ENCODE results near the gene CHD8.
"Not testable (repeated sequence)": the region's sequence is repeated elsewhere in the genome, so short reads cannot be mapped to it uniquely, and the experiment has no call there.

CHD8 gene

DNA sequence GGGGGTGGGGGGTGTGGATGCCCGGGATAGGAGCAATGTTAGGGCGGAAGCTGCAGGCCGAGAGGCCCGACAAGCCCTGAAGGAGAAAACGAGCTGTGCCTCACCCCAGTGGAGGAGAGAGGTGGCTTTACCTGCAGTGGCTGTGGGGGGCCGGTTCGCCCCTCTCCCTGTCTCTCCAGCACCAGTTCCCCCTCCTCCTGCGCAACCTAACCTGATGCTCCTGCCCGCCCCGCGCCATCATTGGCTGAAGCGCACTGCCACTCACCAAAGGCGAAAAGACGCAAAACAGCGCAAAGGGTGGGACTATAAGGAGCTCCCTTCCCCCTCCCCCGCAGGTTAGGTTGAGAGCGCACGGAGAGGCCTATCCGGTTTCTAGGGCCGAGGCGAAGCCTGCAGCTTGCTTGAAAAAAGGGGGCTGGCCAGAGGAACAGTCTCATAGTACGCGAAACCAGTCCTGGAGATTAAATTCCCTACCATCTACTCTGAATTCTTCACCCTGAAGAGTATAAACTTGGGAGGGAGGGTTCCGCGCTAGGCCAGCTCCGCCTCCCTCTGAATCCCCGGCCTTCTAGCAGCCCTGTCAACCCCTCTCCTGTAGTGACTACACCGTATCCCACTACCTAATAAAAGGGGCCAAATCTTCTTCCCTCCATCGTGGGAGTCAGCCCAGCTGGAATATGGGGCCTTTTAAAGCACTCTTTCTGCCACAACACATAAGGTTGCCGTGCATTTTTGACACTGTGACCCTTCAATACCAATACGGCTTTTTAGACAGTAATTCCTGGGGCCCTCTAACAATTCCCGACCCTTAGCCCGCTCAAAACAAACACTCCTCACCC is 18.6 kb downstream of the CHD8 start:
- DNase-seq = peak; percentile 100

DNA sequence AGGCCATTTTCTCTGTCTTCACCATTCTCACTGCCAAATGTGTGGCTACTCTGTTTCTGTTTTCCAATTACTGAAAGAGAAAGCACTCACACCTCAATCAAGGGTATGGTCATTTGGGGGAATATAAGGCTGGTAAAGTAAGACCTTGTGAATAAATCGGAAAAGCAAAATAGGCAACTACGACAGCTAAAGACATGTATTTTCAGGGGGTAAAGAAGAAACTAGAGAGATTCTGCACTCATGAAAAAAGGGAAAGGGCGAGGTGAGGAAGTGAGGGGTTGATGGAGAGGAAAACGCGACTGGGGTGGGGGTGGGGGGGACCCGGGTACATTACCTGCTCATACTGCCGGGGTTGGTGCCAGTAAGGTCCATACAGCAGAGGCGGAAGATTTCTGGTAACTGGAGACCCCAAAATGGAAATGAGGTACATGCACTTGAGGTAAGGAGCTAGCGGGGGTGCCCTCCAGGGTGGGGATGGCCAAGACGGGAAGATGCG is 19.3 kb downstream of the CHD8 start:
- DNase-seq = no peak

DNA sequence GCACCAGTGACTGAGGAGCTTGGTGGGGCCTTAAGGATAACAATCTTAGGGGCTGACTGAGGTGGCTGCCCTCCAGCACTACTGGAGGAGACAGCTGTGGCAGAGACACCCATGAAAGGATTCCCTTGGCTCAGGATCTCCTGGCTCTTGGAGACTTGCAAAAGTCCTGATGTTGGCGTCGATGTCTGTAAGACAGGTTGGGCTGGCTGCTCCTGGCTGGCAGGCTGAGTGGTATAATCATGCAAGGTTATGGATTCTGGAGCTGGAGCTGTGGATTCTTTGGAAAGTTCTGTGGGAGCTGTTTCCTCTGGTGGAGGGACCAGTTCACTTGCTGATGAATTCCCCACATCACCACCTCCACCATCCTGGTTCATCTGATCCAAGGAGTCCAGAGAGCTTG is 24.8 kb downstream of the CHD8 start:
- DNase-seq = no peak

DNA sequence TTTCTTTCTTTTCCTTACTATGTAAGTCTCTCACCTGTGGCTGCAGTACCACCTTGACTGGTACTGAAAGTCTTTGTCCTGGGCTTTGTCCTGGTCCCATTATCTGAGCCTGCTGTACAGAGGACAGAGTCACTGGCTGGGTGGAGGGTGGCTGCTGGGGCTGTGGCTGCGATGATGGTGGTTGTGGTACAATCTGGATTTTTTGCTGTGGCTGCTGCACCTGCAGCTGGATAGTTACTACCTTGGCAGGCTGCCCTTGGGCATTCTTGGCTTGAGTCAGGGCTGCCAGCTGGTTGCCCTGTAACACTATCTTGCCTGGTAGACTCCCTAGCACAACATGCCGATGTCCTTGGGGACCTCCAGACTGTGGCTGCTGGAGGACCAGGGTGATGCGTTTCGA is 27.0 kb downstream of the CHD8 start:
- DNase-seq = no peak

GRCh38 chr14:21426692-21427091 is 29.2 kb downstream of the CHD8 start:
- no peak for DNase-seq

- DNase-seq = no peak
These were observed 36.4 kb downstream of the CHD8 start for GRCh38 chr14:21419528-21419927.

GRCh38 chr14:21415329-21415728 is 40.6 kb downstream of the CHD8 start:
- DNase-seq = no peak

- DNase-seq = no peak
These were observed 41.7 kb downstream of the CHD8 start for GRCh38 chr14:21414137-21414631.

- DNase-seq = peak; percentile 57
These were observed 47.8 kb downstream of the CHD8 start for GRCh38 chr14:21408147-21408546.

- DNase-seq = no peak
These were observed 49.7 kb downstream of the CHD8 start for GRCh38 chr14:21406213-21406612.

DNA sequence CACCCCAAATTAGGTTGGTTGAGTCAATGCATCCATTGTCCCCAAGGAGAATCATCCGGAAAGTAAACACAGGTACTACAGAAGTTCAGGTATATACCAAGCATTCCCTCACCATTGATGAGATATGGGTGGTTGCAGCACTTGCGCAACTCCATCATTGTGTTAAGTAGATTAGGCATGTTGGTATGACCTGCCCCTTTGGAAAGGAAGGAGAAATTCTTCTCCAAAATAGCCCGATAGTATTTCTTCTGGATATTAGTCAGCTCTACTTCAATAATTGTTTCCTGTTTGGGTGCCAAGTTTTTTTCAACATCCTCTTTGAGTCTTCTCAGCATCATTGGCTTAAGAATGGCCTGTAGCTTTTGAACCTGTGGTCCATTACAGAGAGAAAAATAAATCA is 50.8 kb downstream of the CHD8 start:
- peak; percentile 4 for DNase-seq

GRCh38 chr14:21399311-21399870 is 56.5 kb downstream of the CHD8 start:
- DNase-seq = no peak

DNA sequence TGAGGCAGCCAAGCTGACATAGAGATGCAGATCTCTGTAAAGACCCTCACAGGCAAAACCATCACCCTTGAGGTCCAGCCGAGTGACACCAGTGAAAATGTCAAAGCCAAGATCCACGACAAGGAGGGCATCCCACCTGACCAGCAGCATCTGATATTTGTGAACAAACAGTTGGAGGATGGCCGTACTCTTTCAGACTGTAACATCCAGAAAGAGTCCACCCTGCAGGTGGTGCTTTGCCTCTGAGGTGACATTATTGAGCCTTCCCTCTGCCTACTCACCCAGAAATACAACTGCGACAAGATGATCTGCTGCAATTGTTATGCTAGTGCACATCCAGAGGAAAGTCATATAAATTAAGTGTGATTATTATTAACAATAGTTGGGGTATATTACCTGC is 57.0 kb downstream of the CHD8 start:
- no peak for DNase-seq

DNA sequence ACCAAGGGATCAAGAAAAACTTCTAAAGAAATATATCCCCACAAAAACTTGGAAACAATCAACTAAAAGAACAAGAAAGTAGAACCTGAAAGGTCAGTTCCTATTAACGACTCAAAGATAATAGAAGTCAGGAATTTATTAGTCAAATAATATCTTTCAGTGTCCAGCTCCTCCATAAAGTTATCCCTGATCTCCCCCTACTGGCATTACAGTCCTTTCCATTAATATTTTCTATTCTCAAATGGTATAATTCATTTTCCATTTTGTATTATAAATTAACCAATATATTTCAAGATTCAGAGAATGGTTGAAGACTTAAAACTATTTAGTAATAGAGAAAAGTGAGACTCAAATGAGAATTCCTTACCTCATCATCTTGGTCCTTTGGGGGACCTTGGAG is 60.5 kb downstream of the CHD8 start:
- DNase-seq = no peak

- no peak for DNase-seq
These were observed 70.6 kb downstream of the CHD8 start for GRCh38 chr14:21385188-21385904.

- no peak for DNase-seq
These were observed 71.5 kb downstream of the CHD8 start for GRCh38 chr14:21384494-21384851.

GRCh38 chr14:21383848-21384493 is 72.0 kb downstream of the CHD8 start, which contains the start of gene SUPT16H:
TSS of gene SUPT16H (minus strand) at chr14:21384019. CDS start at chr14:21383927, 92 bp downstream.
- DNase-seq = peak; percentile 97

DNA sequence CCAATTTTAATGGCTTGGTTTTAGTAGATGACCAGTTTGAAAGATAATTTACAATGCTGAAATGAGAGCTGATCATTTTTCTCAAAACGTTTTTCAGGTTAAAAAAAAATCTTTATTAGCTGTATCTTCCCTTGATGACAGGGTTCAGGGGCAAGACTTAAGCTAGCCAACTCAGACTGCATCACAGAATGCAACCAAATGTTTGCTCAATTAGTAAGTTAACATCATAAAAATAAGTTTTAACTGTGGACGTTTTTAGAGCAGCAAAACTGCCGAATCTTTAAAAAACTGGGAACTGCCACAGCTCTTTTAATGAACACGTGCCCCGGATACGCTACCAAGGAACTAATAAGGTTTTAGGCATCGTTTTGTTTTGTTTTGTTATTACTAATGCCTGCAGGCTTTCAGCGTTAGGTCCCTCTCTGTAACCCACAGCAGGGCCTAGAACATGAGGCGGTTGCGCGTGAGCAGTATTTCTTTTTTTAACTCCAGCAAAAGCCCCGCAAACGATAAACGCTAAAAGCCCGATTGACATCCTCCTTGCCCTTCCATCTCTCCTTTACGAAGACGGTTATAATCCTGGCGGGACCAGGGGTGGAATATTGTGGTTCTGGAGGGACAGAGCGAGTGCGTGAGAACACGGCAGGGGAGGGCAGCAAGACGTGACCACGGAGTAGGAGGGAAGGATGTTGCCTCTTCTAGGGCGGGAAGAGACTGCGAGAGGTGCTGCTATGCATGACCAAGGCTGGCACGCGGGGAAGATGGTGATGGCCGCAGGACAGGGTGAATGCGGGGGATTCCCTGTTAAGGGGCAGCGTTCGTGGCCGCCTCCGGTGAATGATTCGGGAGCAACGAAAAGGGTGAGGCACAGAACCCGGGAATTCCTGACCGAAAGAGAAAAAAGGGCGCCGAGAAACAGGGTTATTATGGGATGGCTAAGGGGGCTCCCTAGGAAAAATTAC is 72.8 kb downstream of the CHD8 start:
- DNase-seq = peak; percentile 54

DNA sequence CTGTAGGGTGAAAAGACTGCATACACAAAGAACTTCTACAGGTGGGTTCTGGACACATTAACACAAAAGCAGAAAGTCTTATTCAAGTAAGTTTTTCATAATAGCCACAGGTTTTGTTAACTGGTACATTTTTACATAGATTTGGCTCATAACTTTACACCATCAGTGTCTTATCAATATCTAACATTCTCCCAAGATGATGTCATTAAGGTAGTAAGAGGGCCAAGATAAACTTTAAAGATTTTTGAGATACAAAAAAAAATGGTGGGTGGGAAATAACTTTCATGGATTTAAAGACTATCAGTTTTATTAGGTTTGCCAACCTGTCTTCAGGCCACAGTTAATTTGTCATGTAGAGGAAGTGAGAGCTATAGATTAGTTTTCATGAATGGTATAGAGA is 73.8 kb downstream of the CHD8 start:
- no peak for DNase-seq

DNA sequence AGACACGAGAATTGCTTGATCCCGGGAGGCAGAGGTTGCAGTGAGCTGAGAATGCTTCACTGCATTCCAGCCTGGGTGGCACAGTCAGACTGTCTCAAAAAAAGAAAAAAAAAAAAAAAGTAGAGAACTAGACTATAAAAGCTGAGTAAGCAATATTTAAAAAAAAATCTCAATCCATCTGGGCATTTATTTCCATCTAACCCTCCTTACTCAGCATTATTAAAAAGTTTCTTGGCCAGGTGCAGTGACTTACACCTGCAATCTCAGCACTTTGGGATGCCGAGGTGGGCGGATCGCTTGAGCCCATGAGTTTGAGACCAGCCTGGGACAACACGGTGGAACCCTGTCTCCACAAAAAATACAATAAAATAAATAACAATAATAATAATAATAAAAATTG is 76.6 kb downstream of the CHD8 start:
- no peak for DNase-seq

- DNase-seq = no peak
These were observed 81.9 kb downstream of the CHD8 start for GRCh38 chr14:21373980-21374379.

DNA sequence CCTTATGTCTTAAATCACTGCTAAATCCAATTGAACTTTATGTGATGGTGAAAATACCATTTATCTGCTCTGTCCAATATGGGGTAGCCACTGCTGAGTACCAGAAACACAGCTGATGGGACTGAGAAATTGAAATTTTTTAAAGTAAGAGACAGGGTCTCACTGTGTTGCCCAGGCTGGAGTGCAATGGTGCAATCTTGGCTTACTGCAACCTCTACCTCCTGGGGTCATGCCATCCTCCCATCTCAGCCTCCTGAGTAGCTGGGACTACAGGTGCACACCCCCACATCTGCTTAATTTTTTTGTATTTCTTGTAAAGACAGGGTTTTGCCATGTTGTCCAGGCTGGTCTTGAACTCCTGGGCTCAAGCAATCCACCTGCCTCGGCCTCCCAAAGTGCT is 83.1 kb downstream of the CHD8 start:
- DNase-seq = not testable (repeated sequence)
